Heart left ventricle (tissue), 16 donors: Measurements from ENCODE around the gene AVPR2. TPM values are rescaled to one million over a fixed set of nuclear protein-coding genes. Genes with fewer than 3 reads are reported as not detected.

ENCODE experiments used
- ATAC-seq, 4 donors: fragments of 200-7000 bp; cut with Tn5 transposase; one replicate each; pipeline ENCODE4 v1.9.1; 2020 to 2022; ENCODE audit warnings: moderate library complexity in 4 of 4, mild to moderate bottlenecking in 3 of 4, moderate number of reproducible peaks in 1 of 4
- DNase-seq, 5 donors: peaks; one replicate each; pipeline ENCODE4 v3.0.0-alpha.2; 2020
- H3K27ac ChIP-seq, 12 donors: fragments of 200-600 bp; sonication (generic) in 4 of 12; one replicate each; pipeline versions ENCODE4 v1.5.0 to v1.8.0; 2016 to 2022; ENCODE audit warnings: mild to moderate bottlenecking in 2 of 12
- H3K27me3 ChIP-seq, 9 donors: fragments of 200-600 bp; sonication (generic) in 2 of 9; one replicate each; pipeline versions ENCODE4 v1.5.1 to v1.8.0; 2016 to 2022; ENCODE audit warnings: mild to moderate bottlenecking in 3 of 9
- H3K36me3 ChIP-seq, 9 donors: fragments of 200-600 bp; sonication (generic) in 2 of 9; one replicate each; pipeline versions ENCODE4 v1.5.0 to v1.8.0; 2018 to 2022; ENCODE audit warnings: mild to moderate bottlenecking in 2 of 9
- H3K4me1 ChIP-seq, 12 donors: fragments of 200-600 bp; sonication (generic) in 4 of 12; one replicate each; pipeline versions ENCODE4 v1.5.0 to v1.8.0; 2016 to 2022; ENCODE audit warnings: mild to moderate bottlenecking in 3 of 12
- H3K4me3 ChIP-seq, 12 donors: fragments of 200-600 bp; sonication (generic) in 4 of 12; one replicate each; pipeline versions ENCODE4 v1.5.0 to v1.8.0; 2017 to 2022; ENCODE audit warnings: mild to moderate bottlenecking in 9 of 12, moderate library complexity in 4 of 12
- H3K9me3 ChIP-seq, 12 donors: fragments of 200-600 bp; sonication (generic) in 4 of 12; one replicate each; pipeline versions ENCODE4 v1.5.0 to v1.8.0; 2016 to 2022; ENCODE audit warnings: mild to moderate bottlenecking in 1 of 12
- POLR2A ChIP-seq, 2 donors: fragments of 450-650 bp; IDR thresholded peaks; one replicate each; pipeline ENCODE4 v1.6.1; 2017; ENCODE audit warnings: antibody characterized with exemption in 2 of 2, mild to moderate bottlenecking in 2 of 2, moderate library complexity in 2 of 2
- WGBS, 4 donors: extraction: QIAGEN DNeasy Blood & Tissue Kit in 2 of 4; methylation state at CpG; one replicate each; pipeline versions ENCODE4 v1.1.5 to v1.1.7; 2013 to 2018; 5-methylcytosine and 5-hydroxymethylcytosine counted together
- intact Hi-C, 10 donors: fragments of 100-400 bp; cut with DNase I; formaldehyde crosslinking; loops; one replicate each; pipeline versions ENCODE4 v1.11.1 to v1.14.2; 2022
- polyA plus RNA-seq, 2 donors: library from polyadenylated mRNA; stranded (reverse); fragments of 200-250 nt; gene quantifications; one replicate each; pipeline ENCODE4 v1.2.3, GENCODE V29; 2013
- total RNA-seq, 9 donors: library from RNA; depleted of rRNA in 2 of 9; stranded (reverse); fragments of >200 nt in 2 of 9; fragmentation: NEBNext Ultra II Directional in 3 of 9; extraction: Animal tissue kit (Norgen Biotek cat#: 25700) in 3 of 9; gene quantifications; one replicate each; pipeline versions ENCODE4 v1.1.0 to v1.2.4, GENCODE V29; 2016 to 2023
- TF ChIP-seq, protein P1 (sequence below), 12 donors: fragments of 200-600 bp; sonication (generic) in 4 of 12; IDR thresholded peaks; one replicate each; pipeline versions ENCODE4 v1.5.0 to v1.8.0; 2018 to 2022; ENCODE audit warnings: antibody characterized with exemption in 12 of 12, mild to moderate bottlenecking in 5 of 12
- donor health status: ischemic (EF 13 %, LVEDD 7.1; RV severe dilation, severe dysfunction).
- donor health status: healthy with polysubstance abuse.
- donor health status: DM: no; HTN: yes; CAD: no.
- donor health status: DM: no; HTN: no; CAD: no.
- donor health status: ischemic (EF 25% LVEDD 6.9; RV normal size, moderate dysfunction).
- donor health status: ischemic (EF 25% LVEDD 5.7; RV mildly dilated, moderate dysfunction).
- donor health status: healthy.
- donor health status: DM: yes; HTN: yes; CAD: no.
- donor health status: ischemic (EF 35%, LVEDD 5.7; RV mildly dilated, moderate dysfunction).
- donor health status: nonischemic (EF 11% LVEDD 7.7; RV severe dilation, severe dysfunction).
- donor health status: DM: yes; HTN: yes; CAD: no.
- donor health status: PGD.
- donor health status: ischemic (EF 29% LVEDD 5.4; RV normal size, mild dysfunction).
- donor health status: nonischemic (EF 23%, LVEDD 6.1; RV moderate dilation, normal function).

The AVPR2 gene
- total and polyA plus RNA-seq, 11 donors, result 2.2 to 10.5 (median 3.1) TPM

DNA sequence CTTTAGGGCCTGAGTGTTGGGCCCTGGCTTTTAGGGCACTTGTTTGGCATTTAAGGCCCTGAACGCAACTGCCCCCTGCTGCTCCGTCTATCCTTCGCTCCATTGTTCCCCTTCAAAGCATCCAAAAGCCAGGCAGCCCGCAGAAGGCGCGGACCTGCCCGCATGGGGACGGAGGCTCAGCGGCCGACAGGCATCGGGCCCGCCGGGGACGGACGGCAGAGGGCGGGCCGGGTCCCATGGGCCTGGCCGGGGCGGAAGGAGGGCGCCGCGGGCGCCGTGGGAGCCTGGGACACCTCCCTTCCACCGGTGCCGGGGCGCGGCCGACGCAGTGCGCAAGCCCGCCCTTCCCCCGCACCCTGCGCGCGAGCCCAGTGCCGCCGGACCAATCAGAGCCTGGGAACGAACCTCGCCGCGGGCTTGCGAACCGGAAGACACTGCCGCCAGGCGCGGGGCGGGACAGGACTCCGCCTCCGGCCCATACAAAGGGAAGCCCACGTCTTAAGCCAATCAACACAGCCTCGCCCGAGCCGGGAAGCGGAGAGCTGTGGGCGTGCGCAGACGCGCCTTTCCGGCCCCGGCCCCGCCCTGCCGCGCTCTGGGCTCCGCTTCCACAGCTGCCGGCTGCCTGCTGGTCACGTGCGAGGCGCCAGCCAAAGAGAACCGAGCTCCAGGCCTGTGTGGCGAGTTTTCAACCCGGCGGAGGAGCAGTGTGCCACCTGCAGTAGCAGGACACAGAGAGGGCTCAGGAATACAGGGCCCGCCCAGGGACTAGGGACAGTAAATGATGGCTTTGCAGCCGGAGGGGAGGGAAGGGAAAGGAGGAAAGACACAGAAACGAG lies 23.7 kb downstream of the AVPR2 start:
- DNase-seq (peak; percentile 94 to 98 (median 97)), ATAC-seq (peak; percentile 93 to 97 (median 94))
- peak overlapping the region; percentile 22 to 82 (median 62) for H3K4me3 ChIP-seq
- no peaks in the 10 kb centered on the region for H3K9me3 ChIP-seq
- intact Hi-C loops, result loop anchor here in 5 of 10 donors (1.0 to 10.0 kb wide), 6 partner anchors 19 to 203 kb away; partner anchors contain the start of genes IDH3G (in 3 of the 5), SSR4 (in 3 of the 5), ABCD1 (in 1 of the 5) and BCAP31 (in 1 of the 5)
- H3K4me1 ChIP-seq, result peaks cover 0 to 58% (median 22%) of the 10 kb centered on the region in 12 donors
- H3K36me3 ChIP-seq, result peaks cover 0 to 38% (median 19%) of the 10 kb centered on the region in 9 donors
- TF ChIP-seq POLR2A (IDR thresholded peaks at IDR 0.05), result peak in 1 of 2 donors; percentile 78
- TF ChIP-seq, protein P1, sequence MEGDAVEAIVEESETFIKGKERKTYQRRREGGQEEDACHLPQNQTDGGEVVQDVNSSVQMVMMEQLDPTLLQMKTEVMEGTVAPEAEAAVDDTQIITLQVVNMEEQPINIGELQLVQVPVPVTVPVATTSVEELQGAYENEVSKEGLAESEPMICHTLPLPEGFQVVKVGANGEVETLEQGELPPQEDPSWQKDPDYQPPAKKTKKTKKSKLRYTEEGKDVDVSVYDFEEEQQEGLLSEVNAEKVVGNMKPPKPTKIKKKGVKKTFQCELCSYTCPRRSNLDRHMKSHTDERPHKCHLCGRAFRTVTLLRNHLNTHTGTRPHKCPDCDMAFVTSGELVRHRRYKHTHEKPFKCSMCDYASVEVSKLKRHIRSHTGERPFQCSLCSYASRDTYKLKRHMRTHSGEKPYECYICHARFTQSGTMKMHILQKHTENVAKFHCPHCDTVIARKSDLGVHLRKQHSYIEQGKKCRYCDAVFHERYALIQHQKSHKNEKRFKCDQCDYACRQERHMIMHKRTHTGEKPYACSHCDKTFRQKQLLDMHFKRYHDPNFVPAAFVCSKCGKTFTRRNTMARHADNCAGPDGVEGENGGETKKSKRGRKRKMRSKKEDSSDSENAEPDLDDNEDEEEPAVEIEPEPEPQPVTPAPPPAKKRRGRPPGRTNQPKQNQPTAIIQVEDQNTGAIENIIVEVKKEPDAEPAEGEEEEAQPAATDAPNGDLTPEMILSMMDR (IDR thresholded peaks at IDR 0.05), result peak in 8 of 12 donors; percentile 13 to 45 (median 22)
- H3K27me3 ChIP-seq, result peaks cover 0 to 15% (median 0%) of the 10 kb centered on the region in 9 donors
- H3K27ac ChIP-seq, result peak overlapping the region; percentile 92 to 100 (median 96)
- WGBS, 4 donors, result 0 to 19% (median 8%) methylated on average over 49 to 76 of the region's 76 CpGs

DNA sequence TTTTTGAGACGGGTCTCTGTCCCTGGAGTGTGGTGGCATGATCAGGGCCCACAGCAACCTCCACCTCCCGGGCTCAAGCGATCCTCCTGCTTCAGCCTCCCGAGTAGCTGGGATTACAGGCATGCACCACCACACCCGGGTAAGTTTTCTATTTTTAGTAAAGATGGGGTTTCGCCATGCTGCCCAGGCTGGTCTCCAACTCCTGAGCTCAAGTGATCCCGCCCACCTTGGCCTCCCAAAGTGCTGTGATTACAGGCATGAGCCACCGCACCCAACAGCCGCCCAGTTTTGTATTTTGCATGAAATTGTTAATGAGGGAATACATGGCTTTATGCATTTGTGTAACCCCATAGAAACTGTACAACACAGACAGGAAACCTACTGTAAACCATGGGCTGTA lies 24.4 kb downstream of the AVPR2 start:
- no peak for TF ChIP-seq POLR2A (IDR thresholded peaks at IDR 0.05)
- TF ChIP-seq, protein P1 (IDR thresholded peaks at IDR 0.05), result no peak
- no peak for DNase-seq
- 43 to 65% (median 53%) methylated on average over 9 of the region's 9 CpGs for WGBS, 4 donors
- Histone ChIP-seq H3K36me3 (peaks cover 0 to 41% (median 19%) of the 10 kb centered on the region in 9 donors), H3K27ac (peak overlapping the region; percentile 16 to 100 (median 76)), H3K27me3 (peaks cover 0 to 12% (median 0%) of the 10 kb centered on the region in 9 donors), H3K9me3 (no peaks in the 10 kb centered on the region), H3K4me3 (peak overlapping the region in 9 of 12 donors; percentile 1 to 70 (median 45)), H3K4me1 (peaks cover 0 to 58% (median 21%) of the 10 kb centered on the region in 12 donors)
- no peak for ATAC-seq
- intact Hi-C loops, result loop anchor here in 5 of 10 donors (1.0 to 10.0 kb wide), 6 partner anchors 18 to 204 kb away; partner anchors contain the start of genes IDH3G (in 3 of the 5), SSR4 (in 3 of the 5), ABCD1 (in 1 of the 5) and BCAP31 (in 1 of the 5)

DNA sequence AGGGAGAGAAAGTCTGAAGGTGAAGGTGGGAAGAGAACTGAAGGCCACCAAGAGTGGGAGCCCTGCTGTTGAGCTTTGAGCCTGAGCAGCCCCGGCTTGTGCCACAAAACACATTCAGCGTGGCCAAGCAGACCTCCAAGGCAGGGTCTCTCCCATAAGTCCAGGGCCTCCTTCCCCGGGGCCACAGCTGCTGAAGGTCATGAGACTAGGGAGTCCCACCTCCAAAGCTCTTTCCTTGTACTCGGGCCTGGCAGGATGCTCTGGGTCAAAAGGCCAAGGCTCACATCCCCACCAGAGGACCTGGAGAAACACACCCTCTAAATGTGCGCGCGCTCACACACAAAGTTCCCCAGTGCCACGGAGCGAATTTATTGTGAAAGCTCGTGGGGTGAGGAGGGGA lies 25.1 kb downstream of the AVPR2 start:
- no peak for TF ChIP-seq POLR2A (IDR thresholded peaks at IDR 0.05)
- TF ChIP-seq, protein P1 (IDR thresholded peaks at IDR 0.05), result no peak
- no peaks in the 10 kb centered on the region for H3K9me3 ChIP-seq
- WGBS, 4 donors, result 70 to 79% (median 78%) methylated on average over 7 to 10 of the region's 10 CpGs
- DNase-seq, result no peak
- peak overlapping the region in 11 of 12 donors; percentile 32 to 100 (median 75) for H3K27ac ChIP-seq
- intact Hi-C loops, result loop anchor here in 5 of 10 donors (2.0 to 10.0 kb wide), 5 partner anchors 17 to 205 kb away; partner anchors contain the start of genes IDH3G (in 3 of the 5), SSR4 (in 3 of the 5), ABCD1 (in 1 of the 5) and BCAP31 (in 1 of the 5)
- ATAC-seq, result no peak
- peaks cover 0 to 61% (median 21%) of the 10 kb centered on the region in 12 donors for H3K4me1 ChIP-seq
- peaks cover 0 to 12% (median 0%) of the 10 kb centered on the region in 9 donors for H3K27me3 ChIP-seq
- H3K36me3 ChIP-seq, result peaks cover 0 to 41% (median 19%) of the 10 kb centered on the region in 9 donors
- peak overlapping the region in 2 of 12 donors; percentile 3 to 26 for H3K4me3 ChIP-seq
